NCI-H524 treated with DMSO at 0.1 percent for 48 hours (cell line): ENCODE measurements around the gene CHCHD4.

Experiments
- DNase-seq: peaks from one replicate; lab custom pipeline; 2025; lab: John Stamatoyannopoulos, UW

CHCHD4 gene

DNA sequence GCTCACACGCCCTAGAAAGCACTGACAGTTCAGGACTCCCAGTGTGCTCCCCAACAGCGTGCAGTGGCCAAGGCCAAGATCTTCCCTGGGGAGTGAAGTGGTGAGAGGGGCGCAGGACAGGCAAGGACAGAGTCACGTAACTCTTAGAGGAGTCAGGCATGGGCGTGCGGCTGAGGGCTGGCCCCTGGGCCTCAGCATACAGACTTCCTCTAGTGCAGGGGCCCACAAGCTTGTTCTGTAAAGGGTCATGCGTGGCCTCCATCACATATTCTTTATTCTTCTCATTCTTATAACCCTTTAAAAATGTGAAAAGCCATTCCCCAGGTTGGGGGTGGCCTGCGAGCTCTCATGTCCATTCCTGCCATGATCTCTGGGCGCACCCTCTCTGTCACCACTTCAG, 25.4 kb upstream of the CHCHD4 start:
- no peak for DNase-seq

DNA sequence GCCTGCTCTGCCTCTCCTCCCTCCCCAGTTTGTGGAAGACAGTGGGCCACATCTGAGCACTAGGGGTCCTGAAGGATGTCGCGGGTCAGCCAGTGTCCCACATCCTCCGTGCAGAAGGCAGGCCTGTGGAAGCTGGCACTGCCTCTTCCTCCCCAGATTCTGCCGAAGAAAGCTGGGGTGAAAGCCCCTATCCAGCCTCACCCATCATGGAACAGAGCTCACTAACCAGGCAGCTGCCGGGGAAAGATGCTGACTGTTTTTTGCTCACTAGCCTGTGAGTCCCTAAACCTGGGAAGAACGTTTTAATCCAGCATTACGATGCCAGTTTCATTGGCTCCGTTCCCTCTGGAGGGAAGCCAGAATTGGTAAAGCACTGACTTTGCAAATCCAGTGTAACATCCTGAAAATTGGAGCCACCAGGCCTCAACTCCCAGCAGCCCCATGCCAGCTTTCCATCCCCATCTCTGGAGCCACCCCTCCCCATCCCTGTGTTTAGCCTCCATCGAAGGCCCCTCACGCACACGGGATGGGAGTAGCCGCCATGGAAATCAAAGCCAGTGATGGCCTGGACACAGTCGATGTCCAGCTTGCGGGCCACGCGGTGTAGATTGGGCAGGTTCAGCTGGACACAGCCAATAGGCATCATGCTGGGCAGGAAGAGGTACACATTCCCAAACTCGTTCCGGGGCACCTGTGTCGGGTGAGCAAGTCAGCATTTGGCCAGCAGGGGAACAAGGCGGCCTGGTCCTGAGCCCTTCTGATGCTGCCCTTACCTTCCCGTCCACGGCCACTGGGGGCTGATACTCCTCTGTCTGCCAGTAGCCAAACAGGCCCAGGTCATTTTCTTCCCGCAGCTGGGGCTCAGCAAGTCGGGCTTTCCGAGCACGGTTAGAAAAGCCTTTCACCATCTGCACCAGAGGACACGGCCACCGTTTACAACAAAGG, 23.6 kb upstream of the CHCHD4 start:
- no peak for DNase-seq

DNA sequence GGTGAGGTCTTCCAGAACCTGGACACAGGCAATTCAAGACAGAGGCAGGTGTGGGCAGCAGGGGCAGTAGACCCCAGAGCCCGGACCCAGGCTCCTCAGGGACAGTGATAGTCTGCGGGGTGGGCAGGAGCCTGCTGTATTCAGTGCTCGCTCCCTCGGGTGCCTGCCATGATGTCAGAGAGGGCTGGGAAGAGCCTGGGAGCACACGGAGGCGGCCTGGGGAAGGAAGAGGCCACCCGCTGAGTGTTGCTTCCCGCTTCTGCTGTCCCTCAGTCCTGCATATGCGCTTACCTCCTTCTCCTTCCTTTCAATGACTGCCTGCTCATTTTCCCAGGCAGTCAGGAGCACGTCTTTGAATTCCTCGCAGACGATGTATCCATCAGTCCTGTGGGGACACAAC, 22.9 kb upstream of the CHCHD4 start:
- DNase-seq = no peak

DNA sequence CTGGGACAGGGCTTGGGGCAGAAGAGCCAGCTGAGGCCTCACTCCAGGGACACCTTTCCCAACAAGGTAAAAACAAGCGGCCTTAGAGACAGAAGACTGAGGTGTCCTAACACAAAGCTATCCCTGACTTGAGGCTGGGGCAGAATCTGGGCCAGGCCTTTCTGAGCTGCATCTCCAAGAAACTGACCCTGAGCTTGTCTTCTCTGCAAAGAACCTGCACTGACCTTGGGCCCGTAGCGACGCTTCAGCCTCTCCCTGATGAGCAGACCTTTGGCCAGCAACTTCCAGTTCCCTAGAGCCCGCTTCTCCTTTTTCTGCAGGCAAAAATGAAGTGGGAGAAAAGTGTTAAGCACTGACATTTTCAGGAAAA, 22.4 kb upstream of the CHCHD4 start:
- DNase-seq = no peak

DNA sequence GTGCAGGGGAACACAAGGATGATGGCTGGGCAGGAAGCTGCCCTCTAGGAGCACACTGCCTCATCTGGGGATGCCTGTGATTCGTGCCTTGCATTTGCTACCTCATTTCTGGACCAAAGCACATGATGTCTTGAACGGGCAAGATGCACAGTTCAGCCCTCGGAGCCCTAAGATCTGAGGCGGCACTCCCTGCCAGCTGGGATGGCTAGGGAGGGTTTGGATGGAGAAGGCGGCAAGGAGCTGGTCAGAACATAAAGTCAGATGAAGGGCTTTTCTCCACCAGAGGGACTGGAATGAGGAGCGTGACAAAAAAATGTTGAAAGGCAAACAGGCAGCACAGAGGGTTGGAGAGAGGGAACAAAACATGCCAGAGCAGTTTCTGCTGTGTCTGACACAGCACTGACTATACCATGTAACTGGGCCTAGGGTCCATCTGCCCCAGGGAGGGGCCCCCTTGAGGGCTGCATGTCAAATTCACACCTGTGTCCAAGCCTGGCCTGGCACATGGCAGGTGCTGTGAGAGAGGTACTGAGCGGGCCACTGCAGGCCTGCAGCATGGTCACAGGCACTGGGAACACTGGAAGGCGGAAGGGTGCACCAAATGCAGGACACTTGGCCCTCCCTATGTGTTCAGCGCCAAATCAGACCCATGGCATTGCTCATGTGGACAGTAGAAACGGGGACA, 21.9 kb upstream of the CHCHD4 start:
- no peak for DNase-seq

DNA sequence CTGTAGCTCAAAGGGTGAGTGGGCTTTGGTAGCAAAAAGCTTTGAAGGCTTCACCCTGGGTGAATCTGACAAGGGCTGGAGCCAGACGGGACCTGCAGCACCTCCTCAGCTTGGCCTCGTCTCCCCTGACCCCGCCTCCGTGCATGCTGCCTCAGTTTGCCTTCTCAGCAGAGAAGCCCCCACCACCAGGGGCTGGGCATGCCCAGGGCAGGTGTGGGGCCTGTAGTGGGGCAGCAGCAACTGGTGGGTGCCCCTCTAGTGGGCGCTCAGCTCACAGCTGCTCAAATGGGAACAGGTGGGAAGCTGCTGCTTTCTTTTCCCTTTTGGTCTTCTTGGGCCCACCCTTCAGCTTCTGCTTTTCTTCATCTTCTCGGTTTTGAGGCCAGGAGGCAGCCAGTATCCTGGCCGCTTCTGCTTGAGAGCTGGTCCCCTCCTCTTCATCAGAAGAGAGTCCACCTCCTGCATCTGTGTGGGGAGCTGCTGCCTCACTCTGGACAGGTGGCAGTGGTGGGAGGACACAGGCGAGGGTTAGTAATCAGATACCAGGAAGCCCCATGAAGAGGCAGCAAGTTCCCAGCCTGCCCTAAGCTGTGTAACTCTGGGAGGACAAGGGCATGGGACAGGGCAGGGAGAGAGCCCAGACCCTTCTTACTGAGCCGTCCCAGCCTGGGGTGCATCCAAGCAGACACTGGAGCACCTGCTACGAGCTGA, 21.2 kb upstream of the CHCHD4 start:
- DNase-seq = no peak

DNA sequence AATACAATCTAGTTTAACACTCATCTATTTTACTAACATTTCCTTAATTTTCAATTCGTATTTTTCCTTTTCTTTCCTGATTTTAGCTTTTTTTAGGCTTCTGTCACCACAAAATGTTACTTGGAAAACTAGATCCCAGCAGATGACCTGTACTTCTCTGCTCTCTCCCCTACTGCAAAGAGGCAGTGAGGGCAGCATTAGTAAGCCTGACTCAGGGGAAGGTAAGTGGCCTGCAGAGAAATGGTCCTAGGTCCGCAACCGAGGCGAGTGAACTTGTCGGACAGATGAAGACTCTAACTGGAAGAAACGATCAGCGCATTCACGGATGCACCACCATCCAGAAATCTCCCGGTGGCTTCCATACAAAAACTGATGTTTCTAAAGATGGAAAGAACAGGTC, 20.6 kb upstream of the CHCHD4 start:
- DNase-seq = no peak

DNA sequence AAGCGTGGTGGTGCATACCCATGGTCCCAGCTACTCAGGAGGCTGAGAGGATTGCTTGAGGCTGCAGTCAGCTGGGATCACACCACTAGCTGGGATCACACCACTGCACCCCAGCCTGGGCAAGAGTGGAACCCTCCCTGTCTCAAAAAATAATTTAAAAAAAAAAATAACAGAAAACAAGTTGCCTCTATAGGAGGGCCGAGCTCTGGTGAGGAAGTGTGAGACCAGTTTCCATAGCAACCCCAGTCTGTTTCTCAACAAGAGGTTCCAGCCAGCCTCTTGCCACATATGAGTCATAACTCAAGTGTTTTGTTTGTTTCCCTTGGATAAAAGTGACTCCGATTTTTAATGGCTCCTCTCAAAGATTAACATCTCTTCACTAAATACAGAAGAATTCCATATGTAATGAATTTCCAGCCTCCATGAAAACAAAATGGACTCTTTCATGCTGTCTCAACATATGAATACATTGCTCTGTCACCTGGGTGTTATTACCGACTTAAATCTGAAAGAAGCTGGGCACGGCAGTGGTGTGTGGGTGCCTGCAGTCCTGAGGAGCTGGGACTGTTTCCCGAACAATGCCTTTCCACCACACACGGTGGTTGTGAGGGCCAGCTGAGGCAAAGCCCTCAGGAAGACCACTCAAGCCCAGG, 19.9 kb upstream of the CHCHD4 start:
- DNase-seq = no peak

DNA sequence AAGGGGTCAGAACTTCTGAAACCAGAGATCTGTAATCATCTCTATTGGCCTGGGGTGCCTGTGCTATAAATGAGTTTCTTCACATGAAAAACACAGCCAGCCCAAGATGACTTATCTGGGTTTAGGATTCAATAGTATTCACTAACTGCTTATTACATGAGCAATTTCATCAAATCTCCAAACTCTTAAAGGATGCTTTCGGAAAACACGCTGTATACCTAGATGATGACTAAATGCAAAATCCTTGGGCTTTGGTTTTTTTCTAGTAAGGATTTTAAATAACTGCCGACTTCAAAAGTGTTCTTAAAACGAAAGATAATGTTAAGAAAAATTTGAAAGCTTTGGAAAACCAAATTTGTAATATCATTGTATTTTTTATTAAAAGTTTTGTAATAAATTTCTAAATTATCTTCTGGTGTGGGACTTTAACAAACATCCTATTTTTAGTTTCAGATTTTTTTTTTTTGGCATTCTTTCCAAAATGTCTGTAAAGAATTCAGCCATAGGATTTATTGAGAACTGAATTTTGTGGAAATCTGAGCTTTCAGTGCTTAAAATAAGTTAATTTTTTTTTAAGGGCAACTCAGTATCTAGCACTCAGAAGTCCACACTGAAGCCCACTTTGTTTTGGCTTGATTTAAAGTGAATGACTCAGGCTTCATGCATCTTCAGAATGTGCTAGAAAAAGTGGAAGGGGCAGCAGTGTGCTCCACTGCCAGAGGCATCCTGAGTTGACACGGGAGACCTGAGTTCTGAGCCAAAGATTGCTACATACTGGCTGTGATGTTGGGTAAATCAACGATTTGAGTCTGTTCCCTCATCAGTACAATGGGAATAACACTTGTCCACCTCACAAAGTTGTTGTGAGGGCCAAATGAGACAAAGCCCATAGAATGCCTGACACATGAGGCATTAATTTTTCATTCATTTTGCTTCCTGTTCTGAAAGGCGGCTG, 18.9 kb upstream of the CHCHD4 start:
- DNase-seq = no peak

DNA sequence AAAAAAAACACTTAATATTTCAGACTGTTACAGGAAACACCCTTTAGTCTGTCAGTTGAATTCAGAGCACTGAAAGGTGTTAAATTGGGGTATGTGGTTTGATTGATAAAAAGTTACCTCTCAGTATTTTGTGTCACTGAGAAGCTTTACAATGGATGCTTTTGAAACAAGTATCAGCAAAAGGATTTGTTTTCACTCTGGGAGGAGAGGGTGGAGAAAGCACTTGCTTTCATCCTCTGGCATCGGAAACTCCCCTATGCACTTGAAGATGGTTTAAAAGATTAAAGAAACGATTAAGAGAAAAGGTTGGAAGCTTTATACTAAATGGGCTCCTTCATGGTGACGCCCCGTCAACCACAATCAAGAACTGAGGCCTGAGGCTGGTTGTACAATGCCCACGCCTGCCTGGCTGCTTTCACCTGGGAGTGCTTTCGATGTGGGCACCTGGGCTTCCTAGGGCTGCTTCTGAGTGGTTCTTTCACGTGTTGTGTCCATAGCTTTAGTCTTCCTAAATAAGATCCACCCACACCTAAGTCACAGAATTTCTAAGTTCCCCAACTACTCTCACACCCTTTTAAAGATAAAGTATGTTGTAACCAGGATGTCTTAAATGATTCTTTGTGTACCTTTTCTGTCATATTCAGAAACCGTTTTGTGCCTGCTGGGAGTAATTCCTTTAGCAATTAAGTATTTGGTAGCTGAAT, 18.0 kb upstream of the CHCHD4 start:
- DNase-seq = no peak

DNA sequence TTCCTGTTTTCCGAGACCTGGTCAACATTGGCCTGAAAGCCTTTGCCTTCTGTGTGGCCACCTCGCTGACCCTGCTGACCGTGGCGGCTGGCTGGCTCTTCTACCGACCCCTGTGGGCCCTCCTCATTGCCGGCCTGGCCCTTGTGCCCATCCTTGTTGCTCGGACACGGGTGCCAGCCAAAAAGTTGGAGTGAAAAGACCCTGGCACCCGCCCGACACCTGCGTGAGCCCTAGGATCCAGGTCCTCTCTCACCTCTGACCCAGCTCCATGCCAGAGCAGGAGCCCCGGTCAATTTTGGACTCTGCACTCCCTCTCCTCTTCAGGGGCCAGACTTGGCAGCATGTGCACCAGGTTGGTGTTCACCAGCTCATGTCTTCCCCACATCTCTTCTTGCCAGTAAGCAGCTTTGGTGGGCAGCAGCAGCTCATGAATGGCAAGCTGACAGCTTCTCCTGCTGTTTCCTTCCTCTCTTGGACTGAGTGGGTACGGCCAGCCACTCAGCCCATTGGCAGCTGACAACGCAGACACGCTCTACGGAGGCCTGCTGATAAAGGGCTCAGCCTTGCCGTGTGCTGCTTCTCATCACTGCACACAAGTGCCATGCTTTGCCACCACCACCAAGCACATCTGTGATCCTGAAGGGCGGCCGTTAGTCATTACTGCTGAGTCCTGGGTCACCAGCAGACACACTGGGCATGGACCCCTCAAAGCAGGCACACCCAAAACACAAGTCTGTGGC, 17.1 kb upstream of the CHCHD4 start:
- no peak for DNase-seq

DNA sequence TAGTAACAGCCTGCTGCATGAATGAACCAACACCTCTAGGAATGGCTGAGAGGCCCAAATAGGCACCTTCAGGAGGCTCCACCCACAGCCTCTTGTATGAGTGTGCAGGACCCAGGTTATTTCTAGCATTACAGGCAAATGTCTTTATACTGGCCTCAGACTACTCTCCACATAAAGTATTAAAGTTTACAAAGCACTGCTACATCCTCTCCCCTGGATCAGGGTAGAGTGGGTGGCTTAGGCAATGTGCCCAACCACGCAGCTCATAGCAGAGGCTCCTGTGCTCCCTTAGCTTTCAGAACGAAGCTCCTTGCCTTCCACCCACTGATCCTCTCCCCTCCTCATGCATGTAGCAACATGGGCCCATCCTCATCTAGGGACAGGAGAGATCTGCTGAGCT, 16.5 kb upstream of the CHCHD4 start:
- no peak for DNase-seq

DNA sequence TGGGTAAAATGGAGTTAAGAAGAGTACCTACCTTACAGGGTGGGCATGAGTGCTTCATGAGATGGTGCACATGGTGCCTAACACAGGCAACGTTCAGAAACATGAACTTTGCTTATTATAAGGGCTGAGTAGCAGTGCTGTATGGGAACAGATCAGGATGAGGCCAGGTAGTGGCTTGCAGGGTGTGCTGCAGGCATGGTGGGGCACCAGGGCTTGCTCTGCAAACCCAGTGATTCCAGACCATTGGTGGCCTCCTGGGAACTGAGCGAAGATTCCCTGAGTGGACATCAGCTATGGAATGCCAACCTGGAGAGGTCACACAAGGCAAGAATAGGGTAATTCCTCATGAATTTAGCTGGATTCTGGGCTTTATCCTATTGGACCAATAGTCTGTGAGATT, 16.0 kb upstream of the CHCHD4 start:
- DNase-seq = no peak

DNA sequence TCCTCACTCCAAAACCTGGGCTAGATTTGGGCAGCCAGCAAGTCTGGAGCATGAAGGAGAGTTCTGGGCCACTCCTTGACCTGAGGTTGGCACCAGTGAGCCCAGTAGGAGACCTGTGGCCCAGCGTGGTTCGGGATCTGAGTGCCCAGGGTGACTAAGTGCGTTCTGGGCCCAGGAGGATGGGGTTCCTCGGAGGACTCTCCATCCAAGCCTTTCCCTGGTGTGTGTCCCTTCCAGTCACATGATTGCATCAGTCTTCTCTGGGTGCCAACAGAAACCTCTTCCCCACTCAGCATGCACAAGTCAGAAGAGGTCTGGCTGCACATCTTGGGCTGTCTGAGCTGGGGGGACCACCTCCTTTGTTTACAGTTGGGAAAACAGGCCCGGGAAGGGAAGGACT, 15.1 kb upstream of the CHCHD4 start:
- no peak for DNase-seq

DNA sequence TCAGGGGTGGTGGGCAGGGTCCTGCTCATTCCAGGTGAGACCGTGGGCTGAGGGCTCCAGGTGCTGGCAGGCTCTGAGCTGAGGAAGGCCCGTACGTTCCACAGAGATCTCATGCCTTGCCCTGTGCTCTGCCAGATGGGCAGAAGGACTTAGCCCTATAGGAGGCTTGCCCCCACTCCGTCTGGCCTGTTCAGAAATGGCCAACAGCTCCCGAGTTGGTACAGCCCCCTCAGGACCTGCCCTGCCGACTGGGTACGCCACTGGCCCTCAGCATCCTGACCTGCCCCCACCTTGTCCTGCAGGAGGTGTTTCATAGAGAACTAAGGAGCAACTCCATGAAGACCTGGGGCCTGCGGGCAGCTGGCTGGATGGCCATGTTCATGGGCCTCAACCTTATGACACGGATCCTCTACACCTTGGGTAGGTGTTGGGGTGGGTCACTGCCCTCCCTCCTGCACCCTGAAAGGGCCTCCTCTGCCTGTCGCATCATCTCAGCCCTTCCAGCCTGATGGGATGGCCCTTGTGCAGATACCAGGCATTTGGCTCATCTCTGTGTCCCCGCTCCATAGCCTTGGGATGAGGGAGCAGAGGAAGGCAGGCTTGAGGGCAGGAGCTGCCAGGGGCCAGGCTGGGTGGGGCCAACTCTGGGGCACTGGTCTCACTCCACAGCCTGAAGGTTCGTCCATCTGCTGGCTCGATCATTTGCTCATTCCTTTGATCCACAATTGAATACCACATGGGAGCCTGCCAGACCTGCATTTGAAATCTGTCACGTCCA, 14.4 kb upstream of the CHCHD4 start:
- DNase-seq = no peak

DNA sequence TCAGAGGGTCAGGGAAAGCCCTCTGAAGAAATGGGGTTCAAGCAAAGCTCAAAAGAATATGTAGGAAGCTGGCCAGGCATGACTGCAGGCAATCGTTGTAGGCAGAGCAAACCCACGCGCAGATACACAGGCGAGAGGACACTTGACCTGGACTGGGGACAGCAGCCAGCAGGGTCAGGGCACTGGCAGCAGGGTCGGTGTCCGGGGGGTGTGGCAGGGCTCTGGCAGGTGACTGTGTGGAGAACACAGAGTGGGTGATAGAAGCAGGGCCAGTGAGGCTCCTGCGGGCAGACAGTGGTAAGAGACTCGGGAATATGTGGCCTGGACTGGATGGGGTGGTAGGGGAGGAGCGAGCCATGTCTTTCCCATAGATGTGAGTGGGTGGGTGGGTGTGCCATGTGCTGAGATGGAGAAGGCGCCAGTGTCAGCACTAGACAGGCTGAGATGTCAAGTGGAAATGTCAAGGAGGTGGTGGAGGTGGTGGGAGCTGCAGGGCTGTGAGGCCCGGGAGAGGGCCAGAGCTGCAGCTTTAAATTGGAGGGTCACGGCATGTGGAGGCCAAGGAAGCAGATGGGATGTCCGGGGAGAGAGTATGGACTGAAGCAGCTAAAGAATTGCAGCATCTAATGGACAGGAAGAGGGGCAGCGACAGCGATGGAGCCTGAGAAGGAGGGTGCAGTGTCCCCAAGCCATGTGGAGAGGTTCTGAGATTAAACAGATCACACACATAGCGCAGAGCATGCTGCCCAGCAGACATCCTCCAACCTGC, 13.6 kb upstream of the CHCHD4 start:
- DNase-seq = no peak

DNA sequence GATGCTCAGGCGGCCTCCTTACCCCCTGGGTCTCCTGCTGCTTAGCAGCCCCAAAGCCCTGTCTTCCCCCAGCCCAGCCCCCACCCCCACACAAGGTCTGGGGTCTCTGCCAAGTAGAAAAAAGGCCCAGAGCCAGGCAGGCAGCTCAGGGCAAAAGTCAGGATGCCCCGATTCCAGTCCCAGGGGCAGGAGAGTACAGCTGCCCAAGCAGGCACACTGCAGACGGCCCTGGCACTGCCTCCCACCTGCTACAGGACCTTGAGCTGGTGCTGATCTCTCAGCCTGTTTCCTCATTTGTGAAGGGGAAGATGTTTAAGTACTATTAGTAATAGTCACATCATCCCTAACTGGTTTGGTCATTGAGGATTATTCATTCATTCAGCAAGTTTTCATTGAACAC, 12.8 kb upstream of the CHCHD4 start:
- DNase-seq = no peak

DNA sequence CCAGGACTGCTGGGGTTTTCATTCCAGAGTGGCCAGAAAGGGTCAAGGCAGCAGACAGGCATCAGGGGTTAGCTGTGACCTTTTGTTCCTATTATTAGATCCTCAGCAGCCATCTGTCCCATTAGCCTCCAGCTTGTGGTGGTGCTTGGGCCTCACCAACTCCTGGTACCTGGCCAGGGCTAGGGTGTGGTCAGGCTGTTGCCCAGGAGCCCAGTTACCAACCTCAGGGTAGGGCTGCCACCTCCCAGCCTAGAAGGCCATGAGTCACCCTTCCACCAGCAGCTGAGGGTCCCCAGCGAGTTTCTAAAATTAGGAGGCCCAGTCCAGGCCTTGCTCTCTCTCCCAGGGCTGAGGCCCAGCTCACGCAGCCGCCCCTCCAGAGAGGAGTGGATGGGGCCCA, 12.3 kb upstream of the CHCHD4 start:
- DNase-seq = no peak
